DLD1 (cell line): ENCODE measurements around the gene SLIT1.

Experiments used
- in situ Hi-C: cut with HindIII; loops from 2 replicates; pipeline ENCODE4 v1.10.0; 2017; ENCODE audit warnings: low sequenced_read_pairs

Gene SLIT1

GRCh38 chr10:97066877-97067555 lies 118.7 kb downstream of the SLIT1 start:
- in situ Hi-C loops: no loop called here

GRCh38 chr10:97065686-97066660 lies 119.8 kb downstream of the SLIT1 start:
- in situ Hi-C loops: no loop called here

- in situ Hi-C loops: no loop called here
These were observed 120.6 kb downstream of the SLIT1 start for GRCh38 chr10:97065128-97065527.

GRCh38 chr10:97063983-97064837 lies 121.5 kb downstream of the SLIT1 start:
- in situ Hi-C loops: no loop called here

GRCh38 chr10:97063271-97063982 lies 122.3 kb downstream of the SLIT1 start:
- in situ Hi-C loops: no loop called here

- in situ Hi-C loops: no loop called here
These were observed 123.3 kb downstream of the SLIT1 start for GRCh38 chr10:97062456-97062855.

GRCh38 chr10:97062046-97062445 lies 123.7 kb downstream of the SLIT1 start:
- in situ Hi-C loops: no loop called here

- in situ Hi-C loops: no loop called here
These were observed 124.3 kb downstream of the SLIT1 start for GRCh38 chr10:97061423-97061822.

- in situ Hi-C loops: no loop called here
These were observed 125.2 kb downstream of the SLIT1 start for GRCh38 chr10:97060441-97061084.

- in situ Hi-C loops: no loop called here
These were observed 125.9 kb downstream of the SLIT1 start for GRCh38 chr10:97059872-97060205.

- in situ Hi-C loops: no loop called here
These were observed 126.5 kb downstream of the SLIT1 start for GRCh38 chr10:97059006-97059871.

- in situ Hi-C loops: no loop called here
These were observed 127.2 kb downstream of the SLIT1 start for GRCh38 chr10:97058521-97058920.

- in situ Hi-C loops: no loop called here
These were observed 128.1 kb downstream of the SLIT1 start for GRCh38 chr10:97057491-97058235.

GRCh38 chr10:97056003-97056630 lies 129.6 kb downstream of the SLIT1 start:
- in situ Hi-C loops: no loop called here

- in situ Hi-C loops: no loop called here
These were observed 132.5 kb downstream of the SLIT1 start for GRCh38 chr10:97053276-97053675.

GRCh38 chr10:97050956-97051496 lies 134.7 kb downstream of the SLIT1 start:
- in situ Hi-C loops: no loop called here

- in situ Hi-C loops: no loop called here
These were observed 135.5 kb downstream of the SLIT1 start for GRCh38 chr10:97050205-97050745.
